Measurements from ENCODE around the gene ARSD. TPM values are rescaled to one million over a fixed set of nuclear protein-coding genes. Genes with fewer than 3 reads are reported as not detected.
A peak's percentile ranks its signal among the peaks of the same experiment; 100 is the strongest.
"Not testable (repeated sequence)": the region's sequence is repeated elsewhere in the genome, so short reads cannot be mapped to it uniquely, and the experiment has no call there.

The ARSD gene
- total RNA-seq, 1 donor from 2014 or later, result 4.6 TPM

GRCh38 chrX:2937942-2938341 is 8.8 kb upstream of the ARSD start:
- DNase-seq; ATAC-seq; intact Hi-C loops (cut with micrococcal nuclease): not testable (repeated sequence)

- intact Hi-C loops (cut with micrococcal nuclease), result no loop called here
- ATAC-seq, result no peak
- no peak for DNase-seq
These were observed 5.9 kb upstream of the ARSD start for GRCh38 chrX:2934715-2935710.

GRCh38 chrX:2933125-2933900 is 4.2 kb upstream of the ARSD start:
- ATAC-seq (no peak), DNase-seq (no peak)
- intact Hi-C loops (cut with micrococcal nuclease), result no loop called here

DNA sequence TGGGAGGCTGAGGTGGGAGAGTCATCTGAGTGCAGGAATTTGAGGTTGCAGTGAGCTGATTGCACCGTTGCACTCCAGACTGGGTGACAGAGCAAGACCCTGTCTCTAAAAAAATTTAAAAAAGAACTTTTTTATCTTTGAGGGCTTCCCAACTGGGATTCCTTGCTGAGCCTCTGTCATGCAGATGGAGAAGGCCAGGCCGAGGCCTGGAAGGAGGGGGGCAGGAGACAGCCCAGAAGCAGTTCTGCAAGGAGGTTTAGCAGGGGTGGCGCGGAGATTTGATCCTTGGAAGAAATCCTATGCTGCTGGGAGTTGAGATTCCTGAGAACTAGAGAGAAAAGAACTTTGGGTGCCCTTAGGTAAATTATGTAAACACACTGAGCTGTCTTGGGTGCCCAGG is 2.5 kb upstream of the ARSD start:
- no peak for ATAC-seq
- DNase-seq, result no peak
- intact Hi-C loops (cut with micrococcal nuclease), result no loop called here

DNA sequence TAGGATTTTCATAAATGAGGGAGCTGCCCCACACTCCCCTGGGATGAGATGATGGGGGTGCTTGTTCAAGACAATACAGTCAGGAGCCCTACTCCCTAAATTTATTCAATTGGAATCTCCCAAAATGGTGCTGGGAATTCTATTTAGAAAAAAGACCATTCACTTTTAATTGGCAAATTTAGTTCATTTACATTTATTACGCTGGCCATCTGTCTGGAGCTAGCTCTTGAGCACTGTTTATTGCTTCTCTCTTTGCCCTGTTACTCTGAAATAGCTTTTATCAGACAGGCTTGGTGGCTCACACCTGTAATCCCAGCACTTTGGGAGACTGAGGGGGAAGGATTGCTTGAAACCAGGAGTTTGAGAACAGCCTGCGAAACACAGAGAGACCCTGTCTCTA is 2.0 kb upstream of the ARSD start:
- DNase-seq (no peak), ATAC-seq (no peak)
- intact Hi-C loops (cut with micrococcal nuclease), result no loop called here

GRCh38 chrX:2928191-2928582 is 952 bp downstream of the ARSD start:
- ATAC-seq, result peak; percentile 52
- intact Hi-C loops (cut with micrococcal nuclease), result no loop called here
- DNase-seq, result peak; percentile 57

DNA sequence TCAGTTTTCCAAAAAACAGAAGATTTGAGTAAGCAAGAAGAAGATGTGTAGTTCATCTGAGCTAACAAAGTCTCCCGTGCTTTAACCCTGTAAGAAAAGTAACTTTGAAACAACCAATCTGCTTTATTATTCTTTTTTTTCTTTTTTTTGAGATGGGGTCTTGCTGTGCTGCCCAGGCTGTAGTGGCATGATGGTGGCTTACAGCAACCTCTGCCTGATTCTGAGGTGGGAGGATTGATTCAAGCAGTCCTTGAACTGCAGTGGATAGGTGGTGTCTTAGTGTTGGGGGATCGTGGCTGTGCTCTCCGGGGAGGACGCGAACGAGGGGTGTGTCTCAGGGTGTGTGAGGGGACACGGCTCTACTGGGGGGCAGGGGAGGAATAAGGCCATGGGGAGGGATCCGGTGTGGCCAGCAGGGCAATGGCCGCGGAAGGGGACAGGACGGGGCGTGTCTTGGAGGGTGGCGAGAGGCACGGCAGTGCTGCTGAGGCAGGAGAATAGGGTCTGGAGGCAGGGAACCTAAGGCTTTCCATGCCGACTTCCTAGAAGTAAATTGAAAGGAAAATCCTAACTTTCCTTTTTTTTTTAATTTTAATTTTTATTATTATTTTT is 2.4 kb downstream of the ARSD start:
- no peak for ATAC-seq
- intact Hi-C loops (cut with micrococcal nuclease), result no loop called here
- DNase-seq, result no peak

DNA sequence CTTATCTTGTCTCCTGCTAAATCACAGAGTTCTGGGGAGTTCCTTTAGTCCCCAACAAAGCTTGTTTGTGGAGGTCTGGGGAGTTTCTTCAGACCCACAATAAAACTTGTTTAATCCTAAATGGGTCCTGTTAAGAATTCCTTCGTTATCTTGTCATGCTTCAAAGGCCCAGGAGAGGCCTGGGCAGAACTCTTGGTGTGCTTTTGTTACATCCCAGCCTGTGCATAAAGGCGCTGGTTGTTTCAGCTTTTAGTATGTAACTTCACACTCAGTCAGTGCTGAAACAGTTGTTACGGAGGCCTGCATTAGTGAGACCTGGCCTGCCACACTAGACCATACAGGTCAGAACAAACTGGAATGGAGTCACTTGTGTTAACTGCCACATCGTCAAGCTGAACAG is 2.9 kb downstream of the ARSD start:
- intact Hi-C loops (cut with micrococcal nuclease); ATAC-seq; DNase-seq: not testable (repeated sequence)

GRCh38 chrX:2924151-2924550 is 5.0 kb downstream of the ARSD start:
- ATAC-seq (no peak), DNase-seq (no peak)
- intact Hi-C loops (cut with micrococcal nuclease), result no loop called here

- DNase-seq (no peak), ATAC-seq (no peak)
- intact Hi-C loops (cut with micrococcal nuclease), result no loop called here
These were observed 7.4 kb downstream of the ARSD start for GRCh38 chrX:2921750-2922149.

GRCh38 chrX:2921193-2921592 is 7.9 kb downstream of the ARSD start:
- intact Hi-C loops (cut with micrococcal nuclease), result no loop called here
- DNase-seq, result no peak
- ATAC-seq, result no peak

- DNase-seq, result no peak
- intact Hi-C loops (cut with micrococcal nuclease), result no loop called here
- no peak for ATAC-seq
These were observed 11.4 kb downstream of the ARSD start for GRCh38 chrX:2917767-2918166.

DNA sequence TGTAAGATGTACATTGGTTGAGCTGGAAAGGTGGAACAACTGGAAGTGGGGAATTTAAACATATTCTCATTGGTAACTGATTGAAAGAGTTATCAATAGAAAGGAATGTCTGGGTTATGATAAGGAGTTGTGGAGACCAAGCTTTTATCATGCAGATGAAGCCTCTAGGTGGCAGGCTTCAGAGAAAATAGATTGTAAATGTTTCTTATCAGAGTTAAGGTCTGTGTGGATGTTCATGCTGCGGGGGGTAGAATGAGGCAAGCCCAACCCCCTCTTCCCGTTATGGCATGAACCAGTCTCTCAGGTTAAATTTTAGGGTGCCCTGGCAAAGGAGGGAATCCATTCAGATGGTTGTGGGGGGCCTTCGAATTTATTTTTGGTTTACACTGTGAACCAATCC is 16.0 kb downstream of the ARSD start:
- intact Hi-C loops (cut with micrococcal nuclease), result no loop called here
- DNase-seq (no peak), ATAC-seq (no peak)

DNA sequence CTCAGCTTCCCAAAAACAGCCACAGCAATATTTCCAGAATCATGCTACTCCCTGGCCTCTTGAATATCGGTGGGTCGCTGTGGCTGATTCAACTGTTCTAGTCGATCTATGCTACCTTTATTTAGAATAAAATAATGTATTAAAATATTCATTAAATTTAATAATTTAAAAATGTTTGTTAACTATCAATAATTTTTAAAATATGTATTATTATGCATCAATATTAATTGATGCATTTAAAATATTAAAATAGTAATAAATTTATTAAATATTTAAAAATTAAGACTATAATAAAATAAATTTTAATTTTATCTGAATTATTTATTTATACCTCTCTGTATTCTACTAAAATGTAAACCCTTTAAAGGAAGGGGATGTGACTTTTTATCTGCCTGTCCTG is 19.0 kb downstream of the ARSD start:
- no peak for DNase-seq
- intact Hi-C loops (cut with micrococcal nuclease), result no loop called here
- ATAC-seq, result no peak

DNA sequence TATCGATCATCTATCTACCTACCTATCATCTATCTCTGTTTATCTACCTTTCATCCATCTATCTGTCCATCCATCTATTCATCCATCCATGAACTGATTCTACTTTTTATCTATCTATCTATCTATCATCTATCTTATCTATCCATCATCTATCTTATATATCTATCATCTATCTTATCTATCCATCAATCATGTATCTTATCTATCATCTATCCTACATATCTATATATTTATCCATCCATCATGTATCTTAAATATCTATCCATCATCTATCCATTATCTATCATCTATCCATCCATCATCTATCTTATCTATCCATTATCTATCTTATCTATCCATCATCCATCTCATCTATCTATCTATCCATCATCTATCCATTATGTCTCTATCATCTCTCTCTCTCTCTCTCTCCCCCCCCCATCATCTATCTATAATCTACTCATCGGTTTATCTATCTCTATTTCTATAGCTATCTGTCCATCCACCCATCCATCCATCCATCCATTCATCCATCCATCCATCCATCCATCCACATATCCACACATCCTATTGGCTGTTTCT is 20.9 kb downstream of the ARSD start:
- intact Hi-C loops (cut with micrococcal nuclease), result no loop called here
- no peak for ATAC-seq
- no peak for DNase-seq

GRCh38 chrX:2907295-2907694 is 21.8 kb downstream of the ARSD start:
- ATAC-seq (no peak), DNase-seq (no peak)
- intact Hi-C loops (cut with micrococcal nuclease), result no loop called here

GRCh38 chrX:2903366-2903765 is 25.8 kb downstream of the ARSD start:
- intact Hi-C loops (cut with micrococcal nuclease), result no loop called here
- ATAC-seq, result no peak

GRCh38 chrX:2902841-2903240 is 26.3 kb downstream of the ARSD start:
- DNase-seq, result no peak
- intact Hi-C loops (cut with micrococcal nuclease), result no loop called here
- ATAC-seq, result no peak

More at GRCh38 chrX:2903366-2903765, 25.8 kb downstream of the ARSD start:
- no peak for DNase-seq

GRCh38 chrX:2901367-2902036 is 27.6 kb downstream of the ARSD start:
- intact Hi-C loops (cut with micrococcal nuclease), result no loop called here
- ATAC-seq, result no peak

More at GRCh38 chrX:2901367-2902036, 27.6 kb downstream of the ARSD start:
- no peak for DNase-seq

Data from left ventricle myocardium superior (tissue), 1 donor.